Stomach smooth muscle (tissue), 2 donors: ENCODE measurements around the gene ZNF202.

Experiments
- H3K27ac ChIP-seq: one replicate; pipeline ENCODE4 v1.7.0; 2013; ENCODE audit warnings: mild to moderate bottlenecking, low read length, inconsistent platforms
- H3K27me3 ChIP-seq, 2 donors: one replicate each; pipeline ENCODE4 v1.7.0; 2013; ENCODE audit warnings: low read length in 2 of 2; ENCODE audit not compliant: insufficient read depth in 2 of 2, control insufficient read depth in 1 of 2
- H3K36me3 ChIP-seq, 2 donors: one replicate each; pipeline ENCODE4 v1.7.0; 2013; ENCODE audit warnings: low read length in 2 of 2; ENCODE audit not compliant: control insufficient read depth in 2 of 2, insufficient read depth in 2 of 2
- H3K4me1 ChIP-seq: one replicate; pipeline ENCODE4 v1.7.0; 2013; ENCODE audit warnings: low read length; ENCODE audit not compliant: control insufficient read depth, insufficient read depth
- H3K4me3 ChIP-seq, 2 donors: one replicate each; pipeline ENCODE4 v1.7.0; 2013; ENCODE audit warnings: low read length in 2 of 2
- H3K9ac ChIP-seq, 2 donors: one replicate each; pipeline ENCODE4 v1.7.0; 2013; ENCODE audit warnings: low read length in 2 of 2, mild to moderate bottlenecking in 1 of 2
- H3K9me3 ChIP-seq, 2 donors: one replicate each; pipeline ENCODE4 v1.7.0; 2013; ENCODE audit warnings: low read length in 2 of 2; ENCODE audit not compliant: control insufficient read depth in 2 of 2
- donor health status: healthy.
- donor health status: Pancreatic carcinoma.

Gene ZNF202

GRCh38 chr11:123707206-123707605 is 34.3 kb downstream of the ZNF202 start:
- no peak overlapping the region for H3K4me3 ChIP-seq
- no peaks in the 10 kb centered on the region for H3K4me1 ChIP-seq
- no peak overlapping the region for H3K27ac ChIP-seq

GRCh38 chr11:123704341-123704740 is 37.1 kb downstream of the ZNF202 start:
- no peaks in the 10 kb centered on the region for H3K36me3 ChIP-seq
- H3K4me3 ChIP-seq, result no peak overlapping the region
- H3K27ac ChIP-seq, result no peak overlapping the region
- no peaks in the 10 kb centered on the region for H3K9me3 ChIP-seq
- H3K4me1 ChIP-seq, result no peaks in the 10 kb centered on the region
- peaks cover 0 to 4% of the 10 kb centered on the region in 2 donors for H3K27me3 ChIP-seq
- no peak overlapping the region for H3K9ac ChIP-seq

More at GRCh38 chr11:123707206-123707605, 34.3 kb downstream of the ZNF202 start:
- Histone ChIP-seq H3K36me3 (no peaks in the 10 kb centered on the region), H3K9me3 (no peaks in the 10 kb centered on the region), H3K27me3 (peaks cover 0 to under 1% of the 10 kb centered on the region in 2 donors), H3K9ac (no peak overlapping the region)

- H3K4me3 ChIP-seq, result no peak overlapping the region
- no peak overlapping the region for H3K27ac ChIP-seq
- no peaks in the 10 kb centered on the region for H3K36me3 ChIP-seq
- H3K27me3 ChIP-seq, result peaks cover 0 to 8% of the 10 kb centered on the region in 2 donors
- H3K9ac ChIP-seq, result no peak overlapping the region
- no peaks in the 10 kb centered on the region for H3K9me3 ChIP-seq
- H3K4me1 ChIP-seq, result no peaks in the 10 kb centered on the region
Measured at GRCh38 chr11:123702696-123703095, 38.8 kb downstream of the ZNF202 start.

- H3K9ac ChIP-seq, result no peak overlapping the region
- no peak overlapping the region for H3K4me3 ChIP-seq
- H3K9me3 ChIP-seq, result no peaks in the 10 kb centered on the region
- H3K36me3 ChIP-seq, result no peaks in the 10 kb centered on the region
- no peaks in the 10 kb centered on the region for H3K4me1 ChIP-seq
- peaks cover 0 to 8% of the 10 kb centered on the region in 2 donors for H3K27me3 ChIP-seq
- no peak overlapping the region for H3K27ac ChIP-seq
Measured at GRCh38 chr11:123702139-123702538, 39.3 kb downstream of the ZNF202 start.

- H3K9ac ChIP-seq, result no peak overlapping the region
- no peaks in the 10 kb centered on the region for H3K4me1 ChIP-seq
- no peak overlapping the region for H3K27ac ChIP-seq
Measured at GRCh38 chr11:123700772-123701171, 40.7 kb downstream of the ZNF202 start.

GRCh38 chr11:123698546-123699127 is 42.8 kb downstream of the ZNF202 start:
- no peak overlapping the region for H3K27ac ChIP-seq
- no peak overlapping the region for H3K4me3 ChIP-seq

More at GRCh38 chr11:123700772-123701171, 40.7 kb downstream of the ZNF202 start:
- peaks cover 0 to 10% of the 10 kb centered on the region in 2 donors for H3K27me3 ChIP-seq
- H3K36me3 ChIP-seq, result no peaks in the 10 kb centered on the region
- H3K4me3 ChIP-seq, result no peak overlapping the region
- H3K9me3 ChIP-seq, result no peaks in the 10 kb centered on the region

GRCh38 chr11:123696183-123696582 is 45.3 kb downstream of the ZNF202 start:
- no peaks in the 10 kb centered on the region for H3K36me3 ChIP-seq
- H3K9me3 ChIP-seq, result no peaks in the 10 kb centered on the region

More at GRCh38 chr11:123698546-123699127, 42.8 kb downstream of the ZNF202 start:
- Histone ChIP-seq H3K27me3 (peaks cover 0 to 10% of the 10 kb centered on the region in 2 donors), H3K4me1 (no peaks in the 10 kb centered on the region), H3K36me3 (no peaks in the 10 kb centered on the region), H3K9ac (no peak overlapping the region), H3K9me3 (no peaks in the 10 kb centered on the region)

GRCh38 chr11:123695231-123695630 is 46.2 kb downstream of the ZNF202 start:
- H3K27ac ChIP-seq, result no peak overlapping the region
- peaks cover 7 to 8% of the 10 kb centered on the region in 2 donors for H3K27me3 ChIP-seq
- no peaks in the 10 kb centered on the region for H3K9me3 ChIP-seq
- H3K9ac ChIP-seq, result no peak overlapping the region
- H3K36me3 ChIP-seq, result no peaks in the 10 kb centered on the region
- H3K4me3 ChIP-seq, result no peak overlapping the region
- H3K4me1 ChIP-seq, result no peaks in the 10 kb centered on the region

More at GRCh38 chr11:123696183-123696582, 45.3 kb downstream of the ZNF202 start:
- peaks cover 5% of the 10 kb centered on the region in 2 donors for H3K27me3 ChIP-seq
- H3K9ac ChIP-seq, result no peak overlapping the region
- H3K27ac ChIP-seq, result no peak overlapping the region
- H3K4me1 ChIP-seq, result no peaks in the 10 kb centered on the region
- no peak overlapping the region for H3K4me3 ChIP-seq

- Histone ChIP-seq H3K27me3 (peaks cover 7 to 8% of the 10 kb centered on the region in 2 donors), H3K36me3 (no peaks in the 10 kb centered on the region), H3K27ac (no peak overlapping the region), H3K4me1 (no peaks in the 10 kb centered on the region), H3K9me3 (no peaks in the 10 kb centered on the region), H3K9ac (no peak overlapping the region), H3K4me3 (no peak overlapping the region)
Measured at GRCh38 chr11:123694551-123694950, 46.9 kb downstream of the ZNF202 start.

- Histone ChIP-seq H3K4me3 (no peak overlapping the region), H3K36me3 (no peaks in the 10 kb centered on the region), H3K9ac (no peak overlapping the region), H3K27ac (no peak overlapping the region), H3K27me3 (peaks cover 6 to 7% of the 10 kb centered on the region in 2 donors), H3K4me1 (no peaks in the 10 kb centered on the region), H3K9me3 (no peaks in the 10 kb centered on the region)
Measured at GRCh38 chr11:123692961-123693360, 48.5 kb downstream of the ZNF202 start.

- Histone ChIP-seq H3K4me1 (no peaks in the 10 kb centered on the region), H3K4me3 (no peak overlapping the region), H3K27me3 (peaks cover 3 to 7% of the 10 kb centered on the region in 2 donors), H3K36me3 (no peaks in the 10 kb centered on the region), H3K9me3 (no peaks in the 10 kb centered on the region), H3K27ac (no peak overlapping the region), H3K9ac (no peak overlapping the region)
Measured at GRCh38 chr11:123690485-123690884, 51.0 kb downstream of the ZNF202 start.
